ENCODE results near the gene WBP11.

WBP11 gene

DNA sequence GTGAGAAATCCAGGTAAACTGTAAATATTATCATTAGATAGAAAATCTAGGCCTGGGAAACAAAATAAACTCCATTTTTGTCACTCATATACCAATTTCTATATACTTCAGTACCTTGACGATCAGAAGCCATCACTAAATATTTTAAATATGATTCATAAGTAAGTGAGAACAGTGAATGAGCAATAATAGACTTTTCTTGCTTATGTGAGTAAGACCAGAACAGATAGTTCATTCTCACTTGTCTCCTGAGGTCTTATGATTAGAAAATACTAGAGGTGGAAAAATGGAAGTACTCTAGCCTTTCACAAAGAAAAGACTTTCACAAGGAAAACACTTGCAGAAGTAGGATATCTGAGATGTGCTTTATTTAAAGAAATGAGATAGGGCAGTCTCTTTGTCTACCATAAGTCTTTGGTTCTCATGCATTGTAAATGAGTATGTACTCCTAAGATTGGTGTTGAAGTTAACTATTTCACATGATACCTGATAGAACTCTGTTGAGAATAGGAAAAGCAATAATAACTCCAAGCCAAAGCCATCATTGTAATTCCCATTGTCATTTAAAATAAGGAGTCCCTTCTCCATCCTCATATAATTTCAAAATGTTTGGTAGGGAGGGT is 20.8 kb upstream of the WBP11 start:
- DNase-seq (ENCODE audit: low read depth in 2 of 2), result no peak

DNA sequence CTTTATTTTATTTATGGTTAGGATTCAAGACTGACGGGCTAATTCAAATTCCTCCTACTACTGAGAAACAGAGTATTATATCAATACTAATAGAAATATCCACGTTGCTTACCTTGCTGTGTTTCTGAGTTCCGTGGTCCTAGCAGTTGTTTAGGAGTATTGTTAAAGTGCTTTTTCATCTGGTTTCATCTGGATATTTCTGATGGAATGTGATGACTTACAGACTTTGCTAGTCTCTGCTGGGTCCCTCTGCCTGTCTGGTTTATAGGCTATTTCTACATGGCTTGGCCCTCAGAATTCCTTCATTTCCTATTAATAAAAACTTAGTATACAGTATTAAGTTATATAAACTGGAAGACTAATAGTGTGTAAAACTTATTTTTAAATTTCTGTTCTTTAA is 10.7 kb upstream of the WBP11 start, which contains the start of gene SMCO3:
Gene SMCO3, minus strand, starts transcription at position 169 of the 400 bp plus-strand sequence. CDS start 7,502 bp downstream, outside the sequence.
- DNase-seq (ENCODE audit: low read depth in 2 of 2), result no peak

DNA sequence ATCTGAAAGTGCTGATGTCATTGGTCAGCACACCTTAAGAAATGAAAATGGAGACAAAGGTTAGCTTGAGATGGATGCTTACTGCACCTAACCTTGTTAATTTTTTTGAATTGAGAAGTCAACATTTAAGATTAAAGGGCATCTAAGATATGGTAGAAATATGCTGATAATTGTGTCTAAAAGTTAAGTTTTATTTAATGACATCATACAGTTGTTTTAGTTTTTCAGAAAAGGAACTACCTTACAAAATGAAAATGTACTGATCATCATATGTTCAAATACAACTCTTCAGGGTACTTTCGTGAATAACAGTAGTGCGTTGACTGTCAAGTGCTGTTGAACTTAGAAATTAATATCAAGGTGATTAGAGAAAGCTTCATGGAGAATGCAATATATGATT is 8.2 kb upstream of the WBP11 start:
- DNase-seq (ENCODE audit: low read depth in 2 of 2), result no peak

DNA sequence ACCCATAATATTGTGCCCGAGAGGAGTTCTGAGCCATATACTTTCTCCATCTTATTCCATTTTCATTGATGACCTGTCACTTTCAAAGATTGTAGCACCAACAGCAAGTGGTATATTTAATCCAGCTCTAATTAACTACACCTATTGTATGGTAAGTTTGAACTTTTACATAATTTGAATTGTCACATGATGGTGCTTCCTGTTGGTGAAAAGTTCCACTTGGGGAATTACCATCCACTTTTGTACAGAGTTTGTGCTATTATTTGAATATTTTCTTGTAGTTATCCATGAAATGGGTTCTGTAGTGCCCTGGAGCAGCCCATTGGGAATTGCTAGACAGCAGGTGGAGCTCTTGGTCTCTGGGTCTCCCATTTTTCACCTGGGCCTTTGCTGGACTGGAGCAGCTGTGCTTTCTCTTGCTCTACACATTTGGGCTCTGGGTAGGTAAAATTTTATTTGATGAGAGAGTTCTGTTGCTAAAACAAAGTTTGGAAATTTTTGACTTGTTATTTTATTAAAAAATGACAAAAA is 7.7 kb upstream of the WBP11 start:
- no peak for DNase-seq (ENCODE audit: low read depth in 2 of 2)

DNA sequence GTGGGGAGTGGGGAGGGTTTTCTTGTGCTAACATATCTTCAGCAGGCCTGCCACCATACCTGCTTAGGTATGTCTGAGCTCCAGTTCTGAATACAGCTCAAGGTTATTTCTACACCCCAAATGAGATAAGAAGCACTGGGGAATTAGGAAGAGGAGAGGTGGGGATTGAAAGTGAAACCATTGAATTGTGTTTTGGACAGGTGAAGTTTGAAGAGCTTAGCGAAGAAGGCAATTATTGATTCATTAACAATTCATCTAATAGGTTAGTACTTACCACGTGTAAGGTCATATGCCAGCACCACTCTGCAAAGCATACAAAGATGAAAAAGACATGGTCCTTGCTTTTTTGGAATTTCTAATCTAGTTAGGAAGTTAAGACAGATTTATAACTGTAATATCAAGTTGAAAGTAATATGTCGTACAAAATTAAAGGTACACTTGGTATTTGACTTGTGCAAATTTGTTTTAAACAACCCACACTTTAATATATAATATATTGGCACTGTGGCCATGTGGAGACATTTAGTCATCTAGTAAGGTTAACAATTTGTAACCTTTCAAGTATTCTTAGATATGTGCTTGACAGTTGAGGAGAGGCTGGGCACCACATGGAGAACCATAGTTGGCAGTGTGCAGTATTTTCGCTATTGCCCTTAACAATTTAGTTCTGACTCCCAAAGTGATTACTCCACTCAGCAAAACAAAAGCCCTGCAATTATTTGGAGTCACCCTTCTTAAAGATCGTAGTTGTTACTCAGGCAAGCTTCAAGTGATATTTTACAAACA is 7.1 kb upstream of the WBP11 start:
- DNase-seq (ENCODE audit: low read depth in 2 of 2), result no peak

DNA sequence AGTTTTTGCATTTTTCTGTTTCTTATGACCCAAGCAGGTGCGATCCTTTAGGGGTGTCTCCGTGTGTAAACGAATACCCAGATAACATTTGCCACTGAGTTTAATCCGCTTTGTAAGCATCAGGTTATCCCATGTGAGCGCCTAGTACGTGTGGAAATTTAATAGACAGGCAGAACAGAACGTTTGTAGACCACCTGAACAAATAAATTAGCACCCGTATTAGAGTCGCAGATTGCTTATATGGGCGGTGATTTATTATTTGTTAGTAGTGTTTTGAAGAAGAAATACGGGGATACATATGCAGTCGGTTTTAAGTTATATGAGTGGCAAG is 517 bp upstream of the WBP11 start:
- no peak for DNase-seq (ENCODE audit: low read depth in 2 of 2)

DNA sequence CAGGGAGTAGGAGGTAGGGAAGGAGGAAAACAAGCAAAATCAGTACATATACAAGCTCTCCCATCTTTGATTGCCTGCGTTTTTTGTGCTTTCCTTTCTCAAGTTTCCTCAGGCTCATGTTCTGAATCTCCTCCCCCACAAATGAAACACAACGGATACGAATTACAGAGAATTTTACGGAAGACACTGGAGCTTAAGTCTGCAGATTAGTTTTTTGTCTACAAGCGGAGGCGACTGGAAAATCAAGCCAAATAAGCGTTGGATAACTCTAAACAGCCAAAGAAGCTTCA is 612 bp downstream of the WBP11 start:
- DNase-seq (ENCODE audit: low read depth in 2 of 2), result no peak

DNA sequence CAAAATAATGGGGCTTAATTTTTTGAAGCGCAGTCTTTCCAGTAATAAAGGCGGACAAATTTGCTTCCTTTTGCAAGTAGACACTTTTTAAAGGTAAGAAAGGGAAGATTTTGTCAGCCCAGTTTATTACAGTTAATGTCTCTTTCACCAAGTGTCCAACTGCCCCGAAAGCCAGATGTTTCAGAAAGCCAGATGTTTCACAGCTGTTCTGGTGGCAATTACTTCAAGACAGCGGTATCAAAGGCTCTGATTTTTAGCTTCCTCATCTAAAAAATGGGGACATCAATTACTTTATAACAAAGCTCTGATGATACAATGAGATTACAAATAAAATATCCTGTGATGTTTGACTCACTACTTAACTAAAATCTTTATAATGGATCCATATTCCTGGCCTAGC is 1.0 kb downstream of the WBP11 start:
- no peak for DNase-seq (ENCODE audit: low read depth in 2 of 2)

DNA sequence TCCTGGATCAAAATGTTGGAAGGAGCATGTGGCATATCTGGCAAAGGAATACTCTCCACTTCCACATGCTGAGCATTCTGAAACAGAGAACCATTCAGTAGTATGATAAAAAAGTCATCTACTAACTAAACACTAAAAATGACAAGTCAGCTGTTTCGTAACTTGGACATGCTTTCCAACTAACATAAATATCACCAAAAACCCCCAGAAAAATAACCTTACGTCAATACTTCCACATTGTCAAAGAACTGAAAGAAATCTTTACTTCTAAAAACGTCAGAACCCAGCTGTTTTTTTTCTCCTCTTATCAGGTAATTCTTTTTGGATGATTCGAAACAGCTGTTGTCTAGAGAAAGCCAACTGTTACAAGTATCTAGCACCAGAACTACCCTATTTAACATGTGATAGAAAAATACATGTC is 8.2 kb downstream of the WBP11 start:
- no peak for DNase-seq (ENCODE audit: low read depth in 2 of 2)

DNA sequence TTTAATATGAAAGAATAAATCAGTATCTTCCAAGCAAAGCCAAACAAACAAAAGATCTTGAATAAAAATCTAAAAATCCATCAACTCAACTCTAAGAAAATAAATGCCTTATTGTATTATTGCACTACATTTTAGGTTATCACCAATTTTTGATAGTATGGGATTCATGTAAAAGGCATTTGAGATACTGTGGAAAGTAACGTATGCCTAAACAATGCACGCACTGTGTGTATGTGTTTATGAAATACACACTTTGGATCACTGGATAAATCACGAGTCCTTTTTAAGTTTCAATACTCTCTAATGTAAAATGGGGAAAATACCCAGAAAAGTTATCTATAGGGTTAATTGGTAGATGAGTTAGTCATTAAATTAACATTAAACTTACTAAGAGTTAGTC is 17.7 kb downstream of the WBP11 start:
- no peak for DNase-seq (ENCODE audit: low read depth in 2 of 2)

DNA sequence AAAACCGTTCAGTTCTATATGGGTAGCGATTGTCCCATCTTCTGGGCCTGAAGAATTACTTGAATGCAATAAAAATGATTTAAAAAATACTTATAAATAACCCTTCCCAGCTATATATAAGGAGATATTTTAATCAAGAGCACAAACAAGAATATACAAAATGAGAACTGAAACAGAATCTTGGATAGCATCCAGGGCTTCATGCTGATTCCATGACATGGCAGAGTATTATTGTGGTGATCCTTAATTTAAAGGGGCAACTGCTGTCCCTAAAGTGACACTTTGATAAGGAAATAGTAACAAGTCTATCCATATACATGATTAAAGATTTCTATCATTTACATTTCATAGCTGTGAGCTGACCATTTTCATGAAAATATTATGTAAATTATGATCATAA is 18.8 kb downstream of the WBP11 start:
- no peak for DNase-seq (ENCODE audit: low read depth in 2 of 2)

DNA sequence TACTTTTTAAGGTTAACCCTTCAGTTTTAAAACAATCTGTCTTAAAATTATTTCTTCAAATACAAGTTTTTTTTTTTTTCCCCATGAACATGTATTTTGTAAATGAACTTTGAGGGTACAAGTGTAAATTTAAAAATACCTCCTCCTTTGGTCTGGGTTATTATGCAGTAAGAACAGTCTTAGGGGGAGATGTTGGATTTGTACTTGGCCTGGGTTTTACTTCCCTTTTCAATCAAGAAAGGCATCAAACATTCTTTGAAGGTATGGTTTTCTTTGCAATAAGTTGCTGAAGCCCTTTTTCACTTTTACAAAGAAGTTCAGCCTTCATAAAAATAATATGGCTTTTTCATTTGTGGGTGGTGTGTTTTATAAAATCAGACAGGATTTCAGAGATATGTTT is 20.5 kb downstream of the WBP11 start:
- no peak for DNase-seq (ENCODE audit: low read depth in 2 of 2)

DNA sequence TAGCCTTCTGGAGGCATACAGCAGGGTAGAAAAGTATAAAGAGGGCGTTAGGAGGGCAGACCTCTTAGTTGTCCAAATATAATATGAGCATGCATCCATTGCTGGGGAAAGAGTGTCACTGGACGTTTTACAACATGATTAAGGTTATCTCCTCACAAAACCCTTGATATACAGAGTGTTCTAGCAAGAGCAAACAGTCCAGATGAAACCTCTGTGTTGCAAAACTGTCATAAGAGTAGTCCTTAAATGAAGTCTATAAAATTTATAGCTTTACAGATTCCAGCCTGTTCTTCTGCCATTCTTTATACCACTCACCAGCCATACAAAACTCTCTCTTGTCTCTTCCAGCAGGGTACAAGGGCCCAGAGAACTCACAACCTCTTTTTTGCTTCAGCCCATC is 21.7 kb downstream of the WBP11 start:
- DNase-seq (ENCODE audit: low read depth in 2 of 2), result no peak

DNA sequence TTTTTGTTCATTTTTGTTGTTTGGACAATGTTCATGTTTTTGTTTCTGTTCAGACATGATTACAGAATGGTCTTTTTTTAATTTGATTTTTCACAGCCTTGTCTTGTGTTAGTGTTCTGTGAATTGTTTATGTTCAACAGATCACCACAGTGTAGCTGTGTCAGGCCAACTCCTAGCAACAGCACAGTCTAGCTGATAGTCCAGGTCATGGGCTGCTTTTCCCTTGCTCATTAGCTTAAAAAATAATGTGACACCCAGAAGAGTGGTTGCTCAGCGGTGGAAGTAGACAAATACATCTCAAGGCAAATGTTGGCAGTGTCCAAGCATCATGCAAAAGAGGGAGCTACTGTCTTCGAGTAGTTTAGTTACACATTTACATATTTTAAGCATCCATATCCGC is 22.4 kb downstream of the WBP11 start:
- no peak for DNase-seq (ENCODE audit: low read depth in 2 of 2)

DNA sequence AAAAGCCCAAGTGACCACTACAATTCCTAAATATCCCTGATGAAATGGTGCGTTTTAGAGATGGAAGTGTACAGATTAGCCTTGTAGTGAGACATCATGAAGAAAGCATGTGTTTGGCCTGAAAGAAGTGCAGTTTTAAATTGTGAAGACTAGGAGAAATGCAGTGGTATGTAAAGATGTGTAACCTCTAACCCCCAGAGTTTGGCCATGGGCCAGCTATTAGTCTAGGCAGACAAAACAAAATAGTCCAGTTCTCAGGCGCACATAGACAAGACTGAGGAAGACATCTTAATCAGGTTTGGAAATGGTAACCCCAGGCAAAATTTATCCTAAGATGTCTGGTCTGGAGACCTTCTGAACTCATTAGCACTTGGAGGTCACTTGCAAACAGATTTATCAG is 23.4 kb downstream of the WBP11 start:
- DNase-seq (ENCODE audit: low read depth in 2 of 2), result no peak

DNA sequence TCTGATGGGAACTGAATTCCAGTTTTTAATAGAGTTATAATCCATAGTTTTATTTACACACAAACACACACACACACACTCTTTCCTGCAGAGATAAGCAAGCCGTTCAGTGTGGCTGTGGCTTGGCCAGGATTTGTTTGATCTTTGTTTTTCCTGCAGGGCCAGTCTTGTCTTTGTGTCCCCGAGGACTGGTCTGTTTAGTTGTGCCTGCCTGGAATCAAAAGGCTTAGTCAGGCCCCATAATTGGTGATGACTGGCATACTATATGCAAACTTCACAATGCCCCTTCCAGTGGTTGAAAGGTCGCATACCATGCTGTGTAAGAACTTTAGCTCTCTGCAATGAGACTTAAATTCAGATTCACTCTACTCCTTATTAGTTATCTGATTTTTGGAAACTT is 26.0 kb downstream of the WBP11 start:
- no peak for DNase-seq (ENCODE audit: low read depth in 2 of 2)

DNA sequence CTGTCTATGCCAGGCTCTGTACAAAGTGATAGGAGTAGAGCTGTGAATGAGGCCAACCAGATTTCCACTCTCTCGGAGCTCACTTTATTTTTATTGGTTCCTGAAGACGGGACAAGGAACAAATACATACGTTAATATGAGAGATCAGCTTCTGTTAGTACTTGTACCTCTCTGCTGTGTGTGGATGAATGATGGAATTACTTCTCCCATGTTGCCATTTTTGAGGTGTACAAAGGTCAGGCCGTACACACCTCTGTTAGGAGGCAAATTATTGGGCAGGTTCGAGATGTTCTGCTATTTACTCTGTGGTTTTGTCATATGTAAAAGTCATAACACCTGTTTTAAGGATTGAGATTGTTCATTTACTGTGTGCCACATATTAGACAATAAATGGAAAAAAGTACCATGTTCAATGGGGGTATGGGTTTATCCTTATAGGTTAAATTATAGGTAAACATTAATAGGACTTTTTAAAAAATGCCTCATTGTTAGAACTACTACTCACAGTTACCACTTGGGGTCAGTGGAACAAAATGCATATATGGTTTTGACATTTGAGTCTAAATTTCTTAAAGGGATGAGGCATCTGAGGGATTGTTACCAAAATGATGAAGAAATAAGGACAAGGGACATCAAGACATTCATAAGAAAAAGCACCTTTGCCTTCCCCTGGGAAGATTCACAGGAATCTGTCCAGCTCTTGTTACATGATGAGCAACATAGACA is 26.9 kb downstream of the WBP11 start:
- no peak for DNase-seq (ENCODE audit: low read depth in 2 of 2)

DNA sequence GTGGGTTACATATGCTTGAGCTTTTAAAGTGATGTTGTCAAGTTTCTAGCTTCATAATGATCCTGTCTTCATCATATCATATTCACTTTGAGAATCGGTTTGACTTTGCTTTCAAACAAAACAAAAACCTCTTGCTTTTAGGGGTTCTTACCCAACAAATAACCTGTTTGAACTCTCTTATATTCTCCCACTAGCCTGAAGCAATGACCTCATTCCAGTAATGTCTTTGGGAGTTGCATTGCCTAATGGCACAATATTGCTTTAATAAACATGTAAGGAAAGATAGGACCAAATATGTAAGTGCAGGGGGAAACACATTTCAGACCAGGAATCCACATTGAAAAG is 27.7 kb downstream of the WBP11 start:
- no peak for DNase-seq (ENCODE audit: low read depth in 2 of 2)

DNA sequence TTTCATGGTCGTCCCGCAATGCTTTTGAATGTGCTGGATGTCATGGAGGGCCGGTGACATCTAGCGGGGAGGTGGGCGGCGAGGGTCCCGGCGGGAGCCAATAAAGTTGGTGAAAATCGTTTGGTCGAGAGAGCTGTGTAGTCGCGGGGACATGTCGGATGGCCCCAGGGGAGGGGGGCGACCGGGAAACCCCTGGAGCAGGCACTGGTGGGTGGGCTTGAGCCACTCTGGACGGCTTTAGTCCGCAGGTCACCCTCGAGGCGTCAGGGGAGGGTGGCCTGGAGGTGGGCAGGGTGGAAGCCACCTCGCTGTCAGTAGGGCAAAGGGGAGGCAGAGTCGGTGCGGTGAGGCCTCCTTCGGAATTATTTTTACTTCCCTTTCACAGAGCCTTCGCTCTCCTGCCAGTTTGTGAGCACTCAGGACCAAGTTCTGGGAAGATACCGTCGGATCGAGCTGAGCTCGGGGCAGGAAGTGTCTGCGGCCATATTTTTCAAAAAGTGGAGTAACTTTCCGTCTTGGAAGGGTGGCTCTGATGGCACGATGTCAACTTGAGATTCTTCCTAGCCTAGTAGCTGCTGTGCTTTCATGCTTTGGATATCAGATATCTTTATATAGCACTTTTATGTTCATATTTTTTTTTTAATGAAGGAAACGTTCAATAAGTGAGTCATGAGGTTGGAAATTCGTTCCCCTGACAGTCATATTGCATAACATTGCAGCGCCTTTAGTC is 28.2 kb downstream of the WBP11 start:
- DNase-seq (ENCODE audit: low read depth in 2 of 2), result peak in 1 of 2 donors; percentile 2

DNA sequence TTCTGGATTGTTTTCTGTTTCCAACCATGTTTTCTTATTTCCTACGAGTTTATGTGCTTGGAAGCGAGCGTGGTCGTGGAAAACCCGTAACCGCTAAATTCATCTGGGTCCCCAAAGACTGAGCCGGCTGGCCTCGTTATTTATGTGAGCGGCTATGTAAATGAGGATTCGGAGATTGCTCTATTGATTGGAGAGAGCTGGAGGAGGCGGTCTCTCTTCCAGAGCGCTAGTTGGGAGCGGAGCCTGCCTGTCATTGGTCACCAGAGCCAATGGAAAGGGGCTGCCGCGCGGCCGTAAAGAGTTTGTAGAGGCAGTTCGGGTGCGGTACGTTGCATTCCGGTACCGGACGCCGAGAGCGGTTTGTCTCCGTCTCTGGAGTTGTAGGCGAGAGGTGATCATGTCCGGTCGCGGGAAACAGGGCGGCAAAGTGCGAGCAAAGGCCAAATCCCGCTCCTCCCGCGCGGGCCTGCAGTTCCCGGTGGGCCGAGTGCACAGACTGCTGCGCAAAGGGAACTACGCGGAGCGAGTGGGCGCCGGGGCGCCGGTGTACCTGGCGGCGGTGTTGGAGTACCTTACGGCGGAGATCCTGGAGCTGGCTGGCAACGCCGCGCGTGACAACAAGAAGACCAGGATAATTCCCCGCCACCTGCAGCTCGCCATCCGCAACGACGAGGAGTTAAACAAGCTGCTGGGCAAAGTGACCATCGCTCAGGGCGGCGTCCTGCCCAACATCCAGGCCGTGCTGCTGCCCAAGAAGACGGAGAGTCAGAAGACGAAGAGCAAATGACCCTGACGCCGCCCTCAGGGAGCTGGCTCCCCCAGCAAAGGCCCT is 29.0 kb downstream of the WBP11 start:
- DNase-seq (ENCODE audit: low read depth in 2 of 2), result peak; percentile 75 to 79

DNA sequence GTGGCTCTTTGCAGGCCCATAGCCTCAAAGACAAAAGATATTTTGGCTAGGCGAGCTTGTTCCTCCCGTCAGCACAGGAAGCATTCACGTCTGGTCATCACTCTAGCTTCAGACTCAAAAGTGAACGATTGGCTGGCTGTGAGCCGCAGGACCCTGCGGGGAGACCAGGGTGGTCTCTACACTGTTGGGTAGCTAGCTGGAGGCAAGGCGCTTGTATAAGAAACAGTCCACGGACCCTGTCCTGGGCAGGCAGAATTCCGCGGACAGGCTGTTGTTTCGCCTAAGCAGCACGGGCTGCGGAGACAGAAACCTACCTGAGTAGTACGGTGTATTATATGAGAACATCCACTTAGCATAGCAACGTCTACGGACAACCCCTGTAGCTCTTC is 29.6 kb downstream of the WBP11 start:
- DNase-seq (ENCODE audit: low read depth in 2 of 2), result no peak

DNA sequence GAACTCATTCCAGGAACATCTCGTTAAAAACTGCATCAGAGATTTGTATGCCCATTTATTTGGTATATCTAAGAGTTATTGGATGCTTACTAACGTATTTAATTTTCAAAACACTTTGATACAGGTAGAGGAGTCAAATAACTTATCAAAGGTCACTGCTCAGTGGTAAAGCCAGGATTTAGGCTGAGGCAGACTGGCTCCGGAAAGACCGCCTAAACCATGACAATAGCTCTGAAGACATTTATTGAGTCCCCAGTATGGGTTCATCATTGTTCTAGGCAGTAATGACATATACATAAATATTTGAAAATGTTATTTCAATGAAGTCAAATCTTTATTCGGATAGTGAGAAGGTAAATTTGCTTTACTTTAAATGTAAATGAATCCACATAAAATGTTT is 30.3 kb downstream of the WBP11 start:
- DNase-seq (ENCODE audit: low read depth in 2 of 2), result no peak

Measured in activated CD4-positive, alpha-beta T cell treated with anti-CD3 and anti-CD28 coated beads for 24 hours (primary cell).